Chondrocyte (in vitro differentiated cells): ENCODE results near the gene CDH22. TPM values are rescaled to one million over a fixed set of nuclear protein-coding genes. Genes with fewer than 3 reads are reported as not detected.

Experiments
- DNase-seq: peaks from one replicate; pipeline ENCODE4 v3.0.0; 2021; ENCODE audit warnings: mixed read lengths, low spot score
- H3K27ac Mint-ChIP-seq: one replicate; pipeline ENCODE4 v1.8.0; 2021; ENCODE audit warnings: mild to moderate bottlenecking, moderate library complexity, mixed read lengths; ENCODE audit not compliant: unreplicated experiment
- H3K27me3 Mint-ChIP-seq: 2 replicates; pipeline ENCODE4 v1.8.0; 2021; ENCODE audit warnings: low read depth, mixed read lengths
- H3K36me3 Mint-ChIP-seq: 2 replicates; pipeline ENCODE4 v1.8.0; 2021; ENCODE audit warnings: low read depth, mixed read lengths
- H3K4me1 Mint-ChIP-seq: 2 replicates; pipeline ENCODE4 v1.8.0; 2021; ENCODE audit warnings: low read depth, mild to moderate bottlenecking, mixed read lengths
- H3K4me3 Mint-ChIP-seq: one replicate; pipeline ENCODE4 v1.8.0; 2021; ENCODE audit warnings: mild to moderate bottlenecking, moderate library complexity, mixed read lengths; ENCODE audit not compliant: unreplicated experiment
- H3K9me3 Mint-ChIP-seq: 2 replicates; pipeline ENCODE4 v1.8.0; 2021; ENCODE audit warnings: low read depth, mixed read lengths
- total RNA-seq: library from RNA; stranded (reverse); gene quantifications from 3 replicates; pipeline ENCODE4 v1.2.1, GENCODE V29; 2021
- TF ChIP-seq, protein P1 (sequence below): fragments of 200-600 bp; sonication (generic); IDR thresholded peaks from 2 replicates; pipeline ENCODE4 v1.5.0; 2021; ENCODE audit warnings: antibody characterized with exemption, mild to moderate bottlenecking, moderate library complexity

Gene CDH22
- total RNA-seq, 1 donor from 2014 or later = not detected

DNA sequence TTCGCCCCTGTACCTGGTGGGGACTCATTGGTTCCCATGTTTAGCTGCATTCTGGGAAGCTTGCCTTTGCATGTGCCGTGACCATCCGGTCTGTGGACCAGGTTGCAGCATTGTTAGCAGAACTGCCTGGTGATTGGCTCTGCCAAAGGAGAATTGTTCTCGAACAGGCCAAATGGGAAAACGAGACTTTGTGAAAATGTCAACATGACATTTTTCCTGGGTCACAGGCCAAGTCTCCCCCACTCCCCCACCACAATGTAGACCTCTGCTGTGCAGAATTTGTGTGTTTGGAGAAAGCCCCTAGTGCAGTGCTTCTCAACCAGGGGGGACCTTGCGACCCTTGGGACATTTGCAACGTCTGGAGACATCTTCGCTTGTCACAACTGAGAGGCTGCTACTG lies 23.2 kb downstream of the CDH22 start:
- TF ChIP-seq, protein P1, sequence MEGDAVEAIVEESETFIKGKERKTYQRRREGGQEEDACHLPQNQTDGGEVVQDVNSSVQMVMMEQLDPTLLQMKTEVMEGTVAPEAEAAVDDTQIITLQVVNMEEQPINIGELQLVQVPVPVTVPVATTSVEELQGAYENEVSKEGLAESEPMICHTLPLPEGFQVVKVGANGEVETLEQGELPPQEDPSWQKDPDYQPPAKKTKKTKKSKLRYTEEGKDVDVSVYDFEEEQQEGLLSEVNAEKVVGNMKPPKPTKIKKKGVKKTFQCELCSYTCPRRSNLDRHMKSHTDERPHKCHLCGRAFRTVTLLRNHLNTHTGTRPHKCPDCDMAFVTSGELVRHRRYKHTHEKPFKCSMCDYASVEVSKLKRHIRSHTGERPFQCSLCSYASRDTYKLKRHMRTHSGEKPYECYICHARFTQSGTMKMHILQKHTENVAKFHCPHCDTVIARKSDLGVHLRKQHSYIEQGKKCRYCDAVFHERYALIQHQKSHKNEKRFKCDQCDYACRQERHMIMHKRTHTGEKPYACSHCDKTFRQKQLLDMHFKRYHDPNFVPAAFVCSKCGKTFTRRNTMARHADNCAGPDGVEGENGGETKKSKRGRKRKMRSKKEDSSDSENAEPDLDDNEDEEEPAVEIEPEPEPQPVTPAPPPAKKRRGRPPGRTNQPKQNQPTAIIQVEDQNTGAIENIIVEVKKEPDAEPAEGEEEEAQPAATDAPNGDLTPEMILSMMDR = no peak
- Mint-ChIP-seq H3K27ac (no peak overlapping the region), H3K36me3 (no peaks in the 10 kb centered on the region), H3K27me3 (peaks cover 41% of the 10 kb centered on the region), H3K4me1 (no peaks in the 10 kb centered on the region), H3K9me3 (no peaks in the 10 kb centered on the region), H3K4me3 (no peak overlapping the region)
- DNase-seq = no peak

DNA sequence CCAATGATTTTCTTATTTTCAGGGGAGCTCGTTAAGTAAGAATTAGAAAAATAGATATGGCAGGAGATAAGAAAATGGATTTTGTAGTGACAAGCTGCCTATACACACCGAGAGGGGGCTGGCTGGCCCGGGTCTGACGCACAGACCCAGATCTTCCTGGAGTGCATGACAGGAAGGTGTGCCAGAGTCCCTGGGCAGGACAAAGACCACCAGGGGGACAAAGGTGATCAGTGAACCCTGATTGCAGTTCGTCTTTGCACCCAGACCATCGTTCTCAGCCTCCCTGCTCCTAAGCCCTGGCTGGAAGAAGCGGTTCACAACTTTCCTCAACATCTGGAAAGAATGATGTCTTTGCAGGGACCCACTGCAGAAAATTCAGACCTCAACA lies 24.3 kb downstream of the CDH22 start:
- Mint-ChIP-seq H3K4me1 (no peaks in the 10 kb centered on the region), H3K9me3 (no peaks in the 10 kb centered on the region), H3K4me3 (no peak overlapping the region), H3K27me3 (peaks cover 46% of the 10 kb centered on the region), H3K27ac (no peak overlapping the region), H3K36me3 (no peaks in the 10 kb centered on the region)
- TF ChIP-seq, protein P1 = no peak
- no peak for DNase-seq

DNA sequence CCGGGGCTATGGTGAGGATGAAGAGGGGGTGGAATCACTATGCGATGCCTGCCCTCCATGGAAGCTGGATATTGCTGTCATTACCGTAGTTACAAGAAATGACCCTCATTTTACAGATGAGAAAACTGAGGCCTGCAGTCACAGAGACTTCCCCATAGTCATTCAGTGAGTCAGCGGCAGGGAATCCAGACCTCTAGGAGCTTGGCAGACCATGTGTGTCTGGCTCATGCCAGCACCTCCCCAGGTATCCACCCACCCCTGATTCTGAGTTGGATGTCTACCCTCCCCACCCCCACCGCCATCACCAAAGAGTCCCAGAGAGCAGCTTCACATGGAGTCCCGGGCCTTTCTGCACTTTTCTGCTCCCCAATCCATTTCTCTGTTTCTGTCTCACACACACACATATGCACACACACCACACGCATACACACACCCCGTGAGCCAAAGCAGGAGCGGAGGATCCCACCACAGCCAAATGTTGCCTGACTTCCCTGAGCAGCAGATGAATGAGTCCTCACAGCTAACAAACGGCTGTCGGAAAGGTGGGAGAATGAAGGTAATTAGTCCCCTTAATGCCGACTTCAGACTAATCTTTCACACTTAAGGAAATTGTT lies 24.8 kb downstream of the CDH22 start:
- TF ChIP-seq, protein P1 = no peak
- H3K4me3 Mint-ChIP-seq = no peak overlapping the region
- peaks cover 49% of the 10 kb centered on the region for H3K27me3 Mint-ChIP-seq
- no peaks in the 10 kb centered on the region for H3K4me1 Mint-ChIP-seq
- H3K36me3 Mint-ChIP-seq = no peaks in the 10 kb centered on the region
- H3K9me3 Mint-ChIP-seq = no peaks in the 10 kb centered on the region
- no peak overlapping the region for H3K27ac Mint-ChIP-seq
- DNase-seq = no peak

DNA sequence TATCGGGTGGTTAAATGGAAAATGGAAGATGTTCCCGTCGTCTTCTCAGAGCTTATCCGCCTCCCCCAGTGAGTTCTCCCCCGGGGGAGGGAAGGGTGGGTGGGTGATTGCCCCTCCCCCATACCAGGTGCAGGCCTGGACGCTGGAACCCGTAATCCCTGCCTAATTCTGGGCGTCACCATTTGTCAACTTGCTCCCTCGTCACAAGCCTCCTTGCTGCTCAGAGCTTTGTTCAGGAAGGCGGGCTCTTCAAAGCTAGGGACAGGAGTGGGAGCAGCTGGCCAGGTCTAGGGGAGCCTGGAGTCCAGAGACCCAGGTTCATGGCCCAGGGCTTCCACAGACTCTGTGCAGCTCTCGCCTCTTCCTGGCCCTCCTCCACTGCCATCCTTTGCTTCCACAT lies 25.6 kb downstream of the CDH22 start:
- no peaks in the 10 kb centered on the region for H3K36me3 Mint-ChIP-seq
- no peaks in the 10 kb centered on the region for H3K9me3 Mint-ChIP-seq
- H3K4me3 Mint-ChIP-seq = no peak overlapping the region
- H3K27ac Mint-ChIP-seq = no peak overlapping the region
- no peaks in the 10 kb centered on the region for H3K4me1 Mint-ChIP-seq
- H3K27me3 Mint-ChIP-seq = peaks cover 54% of the 10 kb centered on the region
- TF ChIP-seq, protein P1 = no peak
- no peak for DNase-seq

DNA sequence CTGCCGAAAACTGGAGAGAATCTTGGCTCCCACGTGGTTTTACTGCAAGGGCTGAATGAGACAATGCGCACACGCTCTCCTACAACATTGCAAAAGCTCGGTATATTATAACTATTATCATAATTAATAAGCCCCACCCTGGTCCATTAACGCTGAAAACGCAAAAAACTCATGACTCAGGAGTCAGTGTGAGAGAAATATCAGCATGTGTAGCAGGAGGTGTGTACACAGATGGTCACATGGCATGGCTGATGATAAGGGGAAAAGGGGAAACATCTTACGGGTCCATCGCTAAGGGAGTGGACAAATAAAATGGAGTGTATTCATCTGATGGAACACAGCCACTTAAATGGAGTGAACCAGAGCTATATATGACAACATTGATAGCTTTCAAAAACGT lies 29.2 kb downstream of the CDH22 start:
- Mint-ChIP-seq H3K36me3 (no peaks in the 10 kb centered on the region), H3K4me1 (no peaks in the 10 kb centered on the region), H3K9me3 (no peaks in the 10 kb centered on the region), H3K27ac (no peak overlapping the region), H3K4me3 (no peak overlapping the region), H3K27me3 (peaks cover 69% of the 10 kb centered on the region)
- no peak for DNase-seq
- TF ChIP-seq, protein P1 = no peak
